Stimulated activated CD4-positive, alpha-beta T cell treated with anti-CD3 and anti-CD28 coated beads, TNF-alpha, amount 100 ng/mL, for 4 hours (primary cell): Measurements from ENCODE around the gene LAPTM5.

Experiments used
- DNase-seq, 3 experiments: peaks; one replicate each; pipeline ENCODE4 v3.0.0-alpha.2; 2020; ENCODE audit warnings: low read depth in 3 of 3

The LAPTM5 gene

GRCh38 chr1:30742963-30743559 lies 14.5 kb downstream of the LAPTM5 start:
- DNase-seq, result no peak

GRCh38 chr1:30742300-30742962 lies 15.1 kb downstream of the LAPTM5 start:
- DNase-seq, result no peak

- no peak for DNase-seq
Measured at GRCh38 chr1:30741239-30741894, 16.2 kb downstream of the LAPTM5 start.

- DNase-seq, result no peak
Measured at GRCh38 chr1:30740251-30741238, 17.0 kb downstream of the LAPTM5 start.

- DNase-seq, result no peak
Measured at GRCh38 chr1:30739601-30740000, 18.0 kb downstream of the LAPTM5 start.

GRCh38 chr1:30738715-30739559 lies 18.6 kb downstream of the LAPTM5 start:
- no peak for DNase-seq

- DNase-seq, result no peak
Measured at GRCh38 chr1:30738040-30738714, 19.4 kb downstream of the LAPTM5 start.

- no peak for DNase-seq
Measured at GRCh38 chr1:30737357-30738039, 20.1 kb downstream of the LAPTM5 start.

GRCh38 chr1:30735668-30736498 lies 21.7 kb downstream of the LAPTM5 start:
- no peak for DNase-seq

- no peak for DNase-seq
Measured at GRCh38 chr1:30735124-30735523, 22.4 kb downstream of the LAPTM5 start.

GRCh38 chr1:30734580-30734979 lies 23.0 kb downstream of the LAPTM5 start:
- DNase-seq, result no peak

GRCh38 chr1:30734106-30734505 lies 23.5 kb downstream of the LAPTM5 start:
- no peak for DNase-seq

GRCh38 chr1:30733493-30733892 lies 24.1 kb downstream of the LAPTM5 start:
- DNase-seq, result no peak

GRCh38 chr1:30732277-30732996 lies 25.1 kb downstream of the LAPTM5 start:
- no peak for DNase-seq

- no peak for DNase-seq
Measured at GRCh38 chr1:30731806-30732276, 25.7 kb downstream of the LAPTM5 start.

GRCh38 chr1:30731109-30731805 lies 26.3 kb downstream of the LAPTM5 start:
- DNase-seq, result no peak

GRCh38 chr1:30730346-30731108 lies 27.0 kb downstream of the LAPTM5 start:
- DNase-seq, result no peak
